H9 (cell line): ENCODE results near the gene BRI3. TPM values are rescaled to one million over a fixed set of nuclear protein-coding genes. Genes with fewer than 3 reads are reported as not detected.

Experiments
- DNase-seq: peaks from one replicate; pipeline ENCODE4 v3.0.0-alpha.2; 2017
- H2AFZ ChIP-seq: one replicate; pipeline ENCODE4 v1.6.1; 2013; ENCODE audit warnings: mild to moderate bottlenecking, low read length, control low read depth, moderate library complexity
- H2AK5ac ChIP-seq: 2 replicates; pipeline ENCODE4 v1.6.1; 2013; ENCODE audit warnings: low read length, control low read depth, mixed read lengths; ENCODE audit not compliant: insufficient read length
- H2BK120ac ChIP-seq: one replicate; pipeline ENCODE4 v1.6.1; 2013; ENCODE audit warnings: low read depth, mild to moderate bottlenecking, low read length, control low read depth, inconsistent platforms; ENCODE audit not compliant: poor library complexity, severe bottlenecking
- H2BK12ac ChIP-seq: 2 replicates; pipeline ENCODE4 v1.6.1; 2013; ENCODE audit warnings: low read length, control low read depth, mixed read lengths, low read depth; ENCODE audit not compliant: insufficient read length
- H2BK15ac ChIP-seq: 2 replicates; pipeline ENCODE4 v1.6.1; 2013; ENCODE audit warnings: low read depth, low read length, control low read depth
- H2BK20ac ChIP-seq: one replicate; pipeline ENCODE4 v1.6.1; 2013; ENCODE audit warnings: low read depth, mild to moderate bottlenecking, low read length, control low read depth, inconsistent platforms; ENCODE audit not compliant: poor library complexity, severe bottlenecking
- H2BK5ac ChIP-seq: 2 replicates; pipeline ENCODE4 v1.6.1; 2013; ENCODE audit warnings: low read length, control low read depth, mixed read lengths; ENCODE audit not compliant: insufficient read length
- H3K14ac ChIP-seq: 2 replicates; pipeline ENCODE4 v1.6.1; 2013; ENCODE audit warnings: low read length, control low read depth; ENCODE audit not compliant: insufficient read depth
- H3K18ac ChIP-seq: 2 replicates; pipeline ENCODE4 v1.6.1; 2013; ENCODE audit warnings: low read depth, mild to moderate bottlenecking, mixed read lengths, low read length, control low read depth; ENCODE audit not compliant: insufficient read length
- H3K23ac ChIP-seq: 2 replicates; pipeline ENCODE4 v1.6.1; 2013; ENCODE audit warnings: low read length, control low read depth, mixed read lengths, low read depth; ENCODE audit not compliant: insufficient read length
- H3K23me2 ChIP-seq: 2 replicates; pipeline ENCODE4 v1.6.1; 2013; ENCODE audit warnings: low read depth, mild to moderate bottlenecking, mixed read lengths, low read length, control low read depth; ENCODE audit not compliant: insufficient read length, poor library complexity, severe bottlenecking
- H3K27ac ChIP-seq: 2 replicates; pipeline ENCODE4 v1.5.1; 2013; ENCODE audit warnings: low read length, control low read depth, mixed read lengths, low read depth; ENCODE audit not compliant: insufficient read length
- H3K27me3 ChIP-seq: 2 replicates; pipeline ENCODE4 v1.6.1; 2013; ENCODE audit warnings: low read length, control low read depth, inconsistent platforms; ENCODE audit not compliant: insufficient read depth
- H3K4ac ChIP-seq: 2 replicates; pipeline ENCODE4 v1.6.1; 2013; ENCODE audit warnings: low read depth, mild to moderate bottlenecking, control low read depth, inconsistent platforms, low read length, moderate library complexity
- H3K4me1 ChIP-seq: 2 replicates; pipeline ENCODE4 v1.6.1; 2013; ENCODE audit warnings: low read length, control low read depth, inconsistent platforms; ENCODE audit not compliant: insufficient read depth
- H3K4me2 ChIP-seq: 2 replicates; pipeline ENCODE4 v1.6.1; 2013; ENCODE audit warnings: low read length, control low read depth, mixed read lengths; ENCODE audit not compliant: insufficient read length, insufficient read depth
- H3K56ac ChIP-seq: 2 replicates; pipeline ENCODE4 v1.6.1; 2013; ENCODE audit warnings: low read depth, mild to moderate bottlenecking, mixed read lengths, low read length, control low read depth; ENCODE audit not compliant: insufficient read length
- H3K79me1 ChIP-seq: 2 replicates; pipeline ENCODE4 v1.6.1; 2013; ENCODE audit warnings: low read depth, mild to moderate bottlenecking, moderate library complexity, low read length, control low read depth, inconsistent platforms; ENCODE audit not compliant: insufficient read depth, poor library complexity, severe bottlenecking
- H3K79me2 ChIP-seq: 2 replicates; pipeline ENCODE4 v1.6.1; 2013; ENCODE audit warnings: low read length, control low read depth, inconsistent platforms; ENCODE audit not compliant: insufficient read depth
- H3K9ac ChIP-seq: 2 replicates; pipeline ENCODE4 v1.6.1; 2013; ENCODE audit warnings: low read length, control low read depth, mixed read lengths; ENCODE audit not compliant: insufficient read length; ENCODE audit errors: extremely low read depth
- H3K9me3 ChIP-seq: one replicate; pipeline ENCODE4 v1.6.1; 2013; ENCODE audit warnings: low read depth, low read length, inconsistent platforms; ENCODE audit not compliant: control insufficient read depth
- H3T11ph ChIP-seq: one replicate; pipeline ENCODE4 v1.6.1; 2013; ENCODE audit warnings: mild to moderate bottlenecking, low read length, control low read depth, inconsistent platforms
- H4K20me1 ChIP-seq: one replicate; pipeline ENCODE4 v1.6.1; 2013; ENCODE audit not compliant: control insufficient read depth, insufficient read length, insufficient read depth
- H4K5ac ChIP-seq: 2 replicates; pipeline ENCODE4 v1.6.1; 2013; ENCODE audit warnings: low read depth, mild to moderate bottlenecking, mixed read lengths, low read length, control low read depth; ENCODE audit not compliant: insufficient read length
- H4K8ac ChIP-seq: replicated peaks from 2 replicates; pipeline ENCODE4 v1.6.1; 2013; ENCODE audit warnings: low read length, control low read depth, mixed read lengths, low read depth; ENCODE audit not compliant: insufficient read length
- H4K91ac ChIP-seq: 2 replicates; pipeline ENCODE4 v1.6.1; 2013; ENCODE audit warnings: low read depth, mild to moderate bottlenecking, moderate library complexity, mixed read lengths, low read length, control low read depth; ENCODE audit not compliant: insufficient read length
- H3K27ac Mint-ChIP-seq, 3 experiments: 2 replicates in 2 of 3; 3 replicates in 1 of 3; pipeline ENCODE4 v1.8.0; 2020 to 2021; ENCODE audit warnings: mixed read lengths in 3 of 3, mild to moderate bottlenecking in 1 of 3, moderate library complexity in 1 of 3
- H3K27me3 Mint-ChIP-seq: 2 replicates; pipeline ENCODE4 v1.8.0; 2021; ENCODE audit warnings: low read depth, mild to moderate bottlenecking, moderate library complexity, mixed read lengths
- H3K36me3 Mint-ChIP-seq, 3 experiments: 2 replicates in 2 of 3; 3 replicates in 1 of 3; pipeline ENCODE4 v1.8.0; 2020 to 2021; ENCODE audit warnings: low read depth in 3 of 3, mixed read lengths in 3 of 3; ENCODE audit not compliant: insufficient read depth in 1 of 3
- H3K4me1 Mint-ChIP-seq, 2 experiments: 2 replicates each; pipeline ENCODE4 v1.8.0; 2020; ENCODE audit warnings: mixed read lengths in 2 of 2
- H3K4me3 Mint-ChIP-seq, 2 experiments: 2 replicates in 1 of 2; 3 replicates in 1 of 2; pipeline ENCODE4 v1.8.0; 2020 to 2021; ENCODE audit warnings: mild to moderate bottlenecking in 2 of 2, mixed read lengths in 2 of 2, moderate library complexity in 1 of 2
- H3K9me3 Mint-ChIP-seq, 2 experiments: 2 replicates in 1 of 2; 3 replicates in 1 of 2; pipeline ENCODE4 v1.8.0; 2020; ENCODE audit warnings: mild to moderate bottlenecking in 2 of 2, mixed read lengths in 2 of 2, moderate library complexity in 1 of 2
- WGBS: extraction: QIAGEN DNeasy Blood & Tissue Kit; methylation state at CpG from one replicate; pipeline ENCODE4 v1.1.7; 2013; ENCODE audit warnings: missing lambda C conversion rate, low lambda C conversion rate, mixed read lengths; ENCODE audit not compliant: insufficient read length; ENCODE audit errors: extremely low coverage; 5-methylcytosine and 5-hydroxymethylcytosine counted together
- total RNA-seq: library from RNA; stranded (reverse); gene quantifications from 2 replicates; pipeline ENCODE4 v1.2.1, GENCODE V29; 2021
- TF ChIP-seq, protein P1 (sequence below): fragments of 200-600 bp; sonication (generic); conservative IDR thresholded peaks from 3 replicates; pipeline ENCODE4 v1.8.0; 2021; ENCODE audit warnings: antibody characterized with exemption, mild to moderate bottlenecking

Gene BRI3
- total RNA-seq, 1 experiment from 2014 or later: 102 TPM

- H3K36me3 Mint-ChIP-seq: peaks cover 27 to 65% (median 57%) of the 10 kb centered on the region in 3 experiments; a peak in 6 of 7 replicates
- H3K79me1 ChIP-seq: no peaks in the 10 kb centered on the region
- no peak overlapping the region for H4K8ac ChIP-seq
- no peak overlapping the region for H2BK5ac ChIP-seq
- no peak overlapping the region; the same call in 1 of the 2 replicates for H3K14ac ChIP-seq
- no peak overlapping the region for H3K4me2 ChIP-seq
- H3K56ac ChIP-seq: no peak overlapping the region
- peaks cover 2% of the 10 kb centered on the region for H4K20me1 ChIP-seq
- H3K4me3 Mint-ChIP-seq: no peak overlapping the region
- H2BK15ac ChIP-seq: no peak overlapping the region
- H3K27me3 ChIP-seq: no peaks in the 10 kb centered on the region
- WGBS: no CpG with 5 or more reads among the region's 22 CpGs
- no peak overlapping the region for H3T11ph ChIP-seq
- H3K4ac ChIP-seq: no peak overlapping the region
- no peak overlapping the region for H3K27ac ChIP-seq
- no peaks in the 10 kb centered on the region for H3K23me2 ChIP-seq
- H2BK20ac ChIP-seq: no peak overlapping the region
- H2BK120ac ChIP-seq: no peak overlapping the region
- H3K9me3 ChIP-seq: no peaks in the 10 kb centered on the region
- H3K23ac ChIP-seq: no peak overlapping the region
- H3K79me2 ChIP-seq: no peaks in the 10 kb centered on the region
- peaks cover 3% of the 10 kb centered on the region; the same call in 1 of the 2 replicates for H3K4me1 ChIP-seq
- H3K9ac ChIP-seq: no peak overlapping the region
- peaks cover 12 to 20% of the 10 kb centered on the region in 2 experiments for H3K4me1 Mint-ChIP-seq
- no peak overlapping the region for H3K18ac ChIP-seq
- no peak overlapping the region for H2AFZ ChIP-seq
- no peak overlapping the region for H2AK5ac ChIP-seq
- H4K91ac ChIP-seq: no peak overlapping the region
- no peak for DNase-seq
- TF ChIP-seq, protein P1, sequence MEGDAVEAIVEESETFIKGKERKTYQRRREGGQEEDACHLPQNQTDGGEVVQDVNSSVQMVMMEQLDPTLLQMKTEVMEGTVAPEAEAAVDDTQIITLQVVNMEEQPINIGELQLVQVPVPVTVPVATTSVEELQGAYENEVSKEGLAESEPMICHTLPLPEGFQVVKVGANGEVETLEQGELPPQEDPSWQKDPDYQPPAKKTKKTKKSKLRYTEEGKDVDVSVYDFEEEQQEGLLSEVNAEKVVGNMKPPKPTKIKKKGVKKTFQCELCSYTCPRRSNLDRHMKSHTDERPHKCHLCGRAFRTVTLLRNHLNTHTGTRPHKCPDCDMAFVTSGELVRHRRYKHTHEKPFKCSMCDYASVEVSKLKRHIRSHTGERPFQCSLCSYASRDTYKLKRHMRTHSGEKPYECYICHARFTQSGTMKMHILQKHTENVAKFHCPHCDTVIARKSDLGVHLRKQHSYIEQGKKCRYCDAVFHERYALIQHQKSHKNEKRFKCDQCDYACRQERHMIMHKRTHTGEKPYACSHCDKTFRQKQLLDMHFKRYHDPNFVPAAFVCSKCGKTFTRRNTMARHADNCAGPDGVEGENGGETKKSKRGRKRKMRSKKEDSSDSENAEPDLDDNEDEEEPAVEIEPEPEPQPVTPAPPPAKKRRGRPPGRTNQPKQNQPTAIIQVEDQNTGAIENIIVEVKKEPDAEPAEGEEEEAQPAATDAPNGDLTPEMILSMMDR: no peak
- H3K27ac Mint-ChIP-seq: no peak overlapping the region; a peak in 1 of 7 replicates
- H2BK12ac ChIP-seq: no peak overlapping the region
- no peaks in the 10 kb centered on the region for H3K27me3 Mint-ChIP-seq
- H3K9me3 Mint-ChIP-seq: no peaks in the 10 kb centered on the region
- H4K5ac ChIP-seq: no peak overlapping the region
Observed at GRCh38 chr7:98301693-98302470, 20.4 kb downstream of the BRI3 start.
